Measurements from ENCODE around the gene NDUFB7.
"Not testable (repeated sequence)": the region's sequence is repeated elsewhere in the genome, so short reads cannot be mapped to it uniquely, and the experiment has no call there.

Gene NDUFB7

GRCh38 chr19:14571695-14572490, at the start of gene NDUFB7:
Gene NDUFB7 (minus strand): TSS chr19:14572066. CDS start chr19:14572000, 66 bp downstream.
- DNase-seq = peak; percentile 94

GRCh38 chr19:14619404-14619803, 47.5 kb upstream of the NDUFB7 start:
- DNase-seq = no peak

GRCh38 chr19:14616407-14616806, 44.5 kb upstream of the NDUFB7 start:
- DNase-seq = no peak

GRCh38 chr19:14615623-14616022, 43.8 kb upstream of the NDUFB7 start:
- DNase-seq = no peak

GRCh38 chr19:14614099-14614412, 42.2 kb upstream of the NDUFB7 start:
- no peak for DNase-seq

GRCh38 chr19:14613399-14614098, 41.7 kb upstream of the NDUFB7 start:
- DNase-seq = not testable (repeated sequence)

- no peak for DNase-seq
These were observed 40.8 kb upstream of the NDUFB7 start for GRCh38 chr19:14612657-14613056.

- not testable (repeated sequence) for DNase-seq
These were observed 40.4 kb upstream of the NDUFB7 start for GRCh38 chr19:14612242-14612641.

- DNase-seq = no peak
These were observed 39.2 kb upstream of the NDUFB7 start for GRCh38 chr19:14611051-14611450.

GRCh38 chr19:14606627-14607026, 34.8 kb upstream of the NDUFB7 start:
- no peak for DNase-seq

- no peak for DNase-seq
These were observed 32.1 kb upstream of the NDUFB7 start for GRCh38 chr19:14603990-14604387.

- no peak for DNase-seq
These were observed 27.8 kb upstream of the NDUFB7 start for GRCh38 chr19:14599548-14600147.

GRCh38 chr19:14595558-14595957, 23.7 kb upstream of the NDUFB7 start:
- no peak for DNase-seq

GRCh38 chr19:14589433-14589832, 17.6 kb upstream of the NDUFB7 start:
- DNase-seq = not testable (repeated sequence)

- not testable (repeated sequence) for DNase-seq
These were observed 13.3 kb upstream of the NDUFB7 start for GRCh38 chr19:14585187-14585586.

GRCh38 chr19:14584372-14584771, 12.5 kb upstream of the NDUFB7 start:
- DNase-seq = not testable (repeated sequence)

GRCh38 chr19:14582894-14583340, 11.1 kb upstream of the NDUFB7 start, which contains the start of gene CLEC17A:
Gene CLEC17A (plus strand): TSS chr19:14583084. CDS start chr19:14583161, 77 bp downstream.
- no peak for DNase-seq

- DNase-seq = no peak
These were observed 8.9 kb upstream of the NDUFB7 start for GRCh38 chr19:14580623-14581237.

- DNase-seq = no peak
These were observed 6.1 kb upstream of the NDUFB7 start for GRCh38 chr19:14577885-14578427.

- no peak for DNase-seq
These were observed 5.4 kb upstream of the NDUFB7 start for GRCh38 chr19:14577264-14577663.

GRCh38 chr19:14576363-14576762, 4.5 kb upstream of the NDUFB7 start:
- no peak for DNase-seq

- DNase-seq = no peak
These were observed 3.6 kb upstream of the NDUFB7 start for GRCh38 chr19:14575428-14575980.

Data from NCI-H1105 treated with DMSO at 0.1 percent for 48 hours (cell line).